ENCODE results near the gene GNAQ. TPM values are rescaled to one million over a fixed set of nuclear protein-coding genes. Genes with fewer than 3 reads are reported as not detected.
A peak's percentile ranks its signal among the peaks of the same experiment; 100 is the strongest.

Gene GNAQ
- total and polyA plus RNA-seq, 12 donors: 5.4 to 19.8 (median 13.2) TPM

DNA sequence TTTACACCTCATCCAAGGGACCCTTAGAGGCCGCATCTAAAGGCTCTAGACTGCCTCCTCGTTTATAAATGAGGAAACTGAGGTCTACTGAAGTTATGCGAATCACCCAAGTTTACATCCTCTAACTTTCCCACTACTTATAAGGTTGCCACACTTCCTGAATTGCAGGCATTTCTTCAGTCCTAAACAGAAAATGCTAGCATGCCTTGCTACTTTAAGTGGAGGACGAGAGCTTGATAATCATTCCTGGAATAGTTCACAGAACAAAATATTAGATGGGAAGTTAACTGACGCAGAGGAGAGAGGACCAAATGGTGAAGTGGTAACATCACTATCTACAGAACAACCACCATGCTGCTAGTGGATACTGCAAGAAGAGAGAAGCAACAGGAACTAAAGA, 85.8 kb downstream of the GNAQ start:
- TF ChIP-seq, protein P1, sequence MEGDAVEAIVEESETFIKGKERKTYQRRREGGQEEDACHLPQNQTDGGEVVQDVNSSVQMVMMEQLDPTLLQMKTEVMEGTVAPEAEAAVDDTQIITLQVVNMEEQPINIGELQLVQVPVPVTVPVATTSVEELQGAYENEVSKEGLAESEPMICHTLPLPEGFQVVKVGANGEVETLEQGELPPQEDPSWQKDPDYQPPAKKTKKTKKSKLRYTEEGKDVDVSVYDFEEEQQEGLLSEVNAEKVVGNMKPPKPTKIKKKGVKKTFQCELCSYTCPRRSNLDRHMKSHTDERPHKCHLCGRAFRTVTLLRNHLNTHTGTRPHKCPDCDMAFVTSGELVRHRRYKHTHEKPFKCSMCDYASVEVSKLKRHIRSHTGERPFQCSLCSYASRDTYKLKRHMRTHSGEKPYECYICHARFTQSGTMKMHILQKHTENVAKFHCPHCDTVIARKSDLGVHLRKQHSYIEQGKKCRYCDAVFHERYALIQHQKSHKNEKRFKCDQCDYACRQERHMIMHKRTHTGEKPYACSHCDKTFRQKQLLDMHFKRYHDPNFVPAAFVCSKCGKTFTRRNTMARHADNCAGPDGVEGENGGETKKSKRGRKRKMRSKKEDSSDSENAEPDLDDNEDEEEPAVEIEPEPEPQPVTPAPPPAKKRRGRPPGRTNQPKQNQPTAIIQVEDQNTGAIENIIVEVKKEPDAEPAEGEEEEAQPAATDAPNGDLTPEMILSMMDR (IDR thresholded peaks at IDR 0.05): no peak
- intact Hi-C loops (cut with DNase I): loop anchor here in 1 of 10 donors (10.0 kb wide), 1 partner anchor 79 kb away; no protein-coding TSS in a partner anchor
- peak overlapping the region in 1 of 10 donors; percentile 15 for H3K4me3 ChIP-seq
- 66 to 70% methylated on average over 5 of the region's 5 CpGs for WGBS, 2 donors
- H3K36me3 ChIP-seq: no peaks in the 10 kb centered on the region
- no peaks in the 10 kb centered on the region for H3K9me3 ChIP-seq
- DNase-seq (no peak), ATAC-seq (peak in 7 of 8 donors; percentile 24 to 58 (median 33))
- H3K27me3 ChIP-seq: no peaks in the 10 kb centered on the region
- H3K4me1 ChIP-seq: peaks cover 2 to 81% (median 54%) of the 10 kb centered on the region in 9 donors
- peak overlapping the region in 7 of 10 donors; percentile 6 to 87 (median 67) for H3K27ac ChIP-seq

DNA sequence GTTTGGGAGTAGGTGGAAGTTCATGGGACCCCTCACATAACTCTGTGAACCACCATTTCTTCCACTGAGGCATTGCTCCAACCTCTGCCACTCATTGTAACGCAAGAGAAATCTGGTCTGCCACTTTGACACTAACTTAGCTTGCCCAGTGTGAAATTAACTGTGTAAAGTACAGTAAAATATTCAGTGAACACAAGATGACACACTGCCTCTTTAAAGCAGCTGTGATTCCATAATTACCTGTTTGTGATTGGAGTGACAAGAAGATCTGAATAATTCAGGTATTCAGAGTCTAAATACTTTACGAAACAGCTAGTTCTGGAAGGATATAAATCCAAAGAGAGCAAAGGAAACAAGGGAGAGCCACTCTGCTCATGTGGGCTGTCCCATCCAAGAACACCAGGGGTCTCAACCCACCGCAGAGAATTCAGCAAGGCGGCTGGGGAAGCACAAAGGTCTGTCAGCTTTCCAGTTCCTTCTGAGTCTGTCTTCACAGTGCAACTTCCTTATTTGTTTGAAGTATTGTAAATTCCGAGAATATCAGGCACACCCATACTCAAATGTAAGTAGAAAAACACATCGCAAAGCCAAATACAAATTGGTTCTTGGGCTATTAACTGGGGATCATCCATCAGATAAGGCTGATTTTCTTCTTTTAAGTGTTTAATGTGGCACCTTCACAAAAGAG, 86.9 kb downstream of the GNAQ start:
- Histone ChIP-seq H3K36me3 (no peaks in the 10 kb centered on the region), H3K27ac (peak overlapping the region in 9 of 10 donors; percentile 6 to 87 (median 67)), H3K27me3 (no peaks in the 10 kb centered on the region), H3K4me1 (peaks cover 2 to 70% (median 45%) of the 10 kb centered on the region in 9 donors), H3K9me3 (no peaks in the 10 kb centered on the region), H3K4me3 (peak overlapping the region in 3 of 10 donors; percentile 1 to 8 (median 8))
- intact Hi-C loops (cut with DNase I): loop anchor here in 1 of 10 donors (10.0 kb wide), 1 partner anchor 80 kb away; no protein-coding TSS in a partner anchor
- DNase-seq (peak in 1 of 2 donors; percentile 34), ATAC-seq (peak; percentile 38 to 80 (median 68))
- WGBS, 2 donors: 56 to 63% methylated on average over 6 of the region's 6 CpGs
- TF ChIP-seq, protein P1 (IDR thresholded peaks at IDR 0.05): peak in 6 of 9 donors; percentile 5 to 46 (median 24)

DNA sequence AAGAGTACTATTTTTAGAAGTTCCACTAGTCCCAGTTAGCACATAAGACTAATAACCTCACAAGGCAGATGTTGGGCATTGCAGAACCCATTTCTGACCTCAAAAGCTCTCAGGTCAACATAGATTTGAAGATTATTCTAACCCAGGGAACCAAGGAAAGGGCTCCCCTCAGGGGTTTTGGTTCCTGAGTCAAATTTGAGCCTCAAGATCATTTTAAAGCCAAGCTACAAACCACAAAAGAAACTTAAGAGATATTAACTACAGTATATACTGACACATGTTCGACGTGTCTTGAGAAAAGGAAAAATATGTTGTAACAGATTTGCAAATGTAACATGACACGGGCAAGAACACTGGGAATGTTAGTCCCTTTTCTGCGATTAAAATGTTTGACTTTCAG, 88.6 kb downstream of the GNAQ start:
- peak overlapping the region in 1 of 10 donors; percentile 87 for H3K27ac ChIP-seq
- no peaks in the 10 kb centered on the region for H3K36me3 ChIP-seq
- ATAC-seq (no peak), DNase-seq (no peak)
- H3K27me3 ChIP-seq: no peaks in the 10 kb centered on the region
- intact Hi-C loops (cut with DNase I): loop anchor here in 1 of 10 donors (10.0 kb wide), 1 partner anchor 82 kb away; no protein-coding TSS in a partner anchor
- peaks cover 0 to 66% (median 38%) of the 10 kb centered on the region in 9 donors for H3K4me1 ChIP-seq
- WGBS, 2 donors: 86 to 91% methylated on average over 4 of the region's 4 CpGs
- H3K4me3 ChIP-seq: no peak overlapping the region
- no peaks in the 10 kb centered on the region for H3K9me3 ChIP-seq
- TF ChIP-seq, protein P1 (IDR thresholded peaks at IDR 0.05): no peak

DNA sequence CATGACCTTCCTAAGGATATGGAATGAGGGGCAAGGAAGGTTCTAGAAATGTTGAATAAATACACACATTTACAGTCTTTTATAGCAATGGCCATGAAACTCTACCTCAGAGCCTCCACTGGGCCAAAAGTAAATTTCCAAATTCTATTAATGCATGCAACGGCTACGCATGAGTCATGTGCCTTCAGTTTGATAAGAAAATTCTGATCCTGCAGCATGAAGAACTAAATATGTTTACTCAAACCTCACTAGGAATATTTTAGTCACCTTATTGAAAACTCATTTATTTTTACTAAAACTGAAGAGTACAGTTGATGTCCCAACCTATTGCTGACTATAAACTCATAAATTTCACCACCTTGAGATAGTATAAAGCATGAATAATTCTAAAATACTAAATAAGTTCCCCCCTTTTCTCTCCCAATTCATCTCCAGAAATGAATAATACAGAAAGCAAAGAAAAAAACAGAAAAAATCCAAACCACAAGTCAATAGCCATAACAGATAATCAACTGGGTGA, 92.4 kb downstream of the GNAQ start:
- peaks cover 0 to 55% (median 4%) of the 10 kb centered on the region in 9 donors for H3K4me1 ChIP-seq
- no peak overlapping the region for H3K27ac ChIP-seq
- no peaks in the 10 kb centered on the region for H3K9me3 ChIP-seq
- no peaks in the 10 kb centered on the region for H3K36me3 ChIP-seq
- no peak for DNase-seq
- H3K4me3 ChIP-seq: no peak overlapping the region
- ATAC-seq: no peak
- 68 to 74% methylated on average over 2 of the region's 2 CpGs for WGBS, 2 donors
- no peaks in the 10 kb centered on the region for H3K27me3 ChIP-seq
- TF ChIP-seq, protein P1 (IDR thresholded peaks at IDR 0.05): no peak
- intact Hi-C loops (cut with DNase I): no loop called here
